HG03565 (cell line): ENCODE results near the gene RNH1.

Source experiments
- ATAC-seq: cut with Tn5 transposase; IDR thresholded peaks from one replicate; pipeline ENCODE4 v1.9.1; 2021; ENCODE audit warnings: mild to moderate bottlenecking, moderate library complexity; ENCODE audit not compliant: unreplicated experiment

Gene RNH1

DNA sequence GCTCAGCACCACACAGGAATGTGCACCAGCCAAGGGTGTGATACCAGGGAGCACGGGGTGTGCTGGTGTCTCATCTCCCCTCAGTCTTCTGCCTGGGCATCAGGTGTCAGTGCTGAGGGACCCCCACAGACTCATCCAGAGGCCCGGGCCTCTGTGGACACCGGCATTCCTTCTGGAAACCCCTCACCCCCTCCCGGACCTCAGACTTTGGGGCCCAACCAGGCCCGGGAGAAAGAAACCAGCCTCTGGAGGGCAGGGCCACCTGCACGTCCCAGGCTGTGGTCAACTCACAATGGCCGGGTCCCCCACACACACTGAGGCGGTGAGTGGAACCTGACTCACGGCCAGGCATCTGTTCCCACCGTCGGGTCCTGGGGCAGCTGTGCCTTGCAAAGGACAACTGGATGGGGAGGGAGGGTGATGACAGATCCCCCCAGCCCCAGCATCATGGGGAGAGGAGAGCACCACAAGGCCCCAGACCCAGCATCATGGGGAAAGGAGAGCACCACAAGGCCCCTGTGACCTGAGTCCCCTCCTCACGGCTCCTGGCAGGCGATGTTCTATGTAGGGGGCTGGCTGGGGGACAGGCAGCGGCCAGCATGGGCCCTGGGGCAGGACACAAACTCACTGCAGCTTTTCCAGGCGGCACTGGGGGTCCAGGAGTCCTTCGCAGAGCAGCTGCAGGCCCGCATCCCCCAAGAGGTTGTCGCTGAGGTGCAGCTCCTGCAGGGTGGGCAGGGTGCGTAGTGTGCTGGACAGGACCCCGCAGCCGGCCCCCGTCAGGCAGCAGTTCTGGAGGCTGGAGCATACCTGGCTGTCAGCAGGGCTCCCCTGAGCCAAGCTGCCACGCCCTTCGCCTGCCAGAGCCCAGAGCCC lies 7.6 kb downstream of the RNH1 start:
- no peak for ATAC-seq

DNA sequence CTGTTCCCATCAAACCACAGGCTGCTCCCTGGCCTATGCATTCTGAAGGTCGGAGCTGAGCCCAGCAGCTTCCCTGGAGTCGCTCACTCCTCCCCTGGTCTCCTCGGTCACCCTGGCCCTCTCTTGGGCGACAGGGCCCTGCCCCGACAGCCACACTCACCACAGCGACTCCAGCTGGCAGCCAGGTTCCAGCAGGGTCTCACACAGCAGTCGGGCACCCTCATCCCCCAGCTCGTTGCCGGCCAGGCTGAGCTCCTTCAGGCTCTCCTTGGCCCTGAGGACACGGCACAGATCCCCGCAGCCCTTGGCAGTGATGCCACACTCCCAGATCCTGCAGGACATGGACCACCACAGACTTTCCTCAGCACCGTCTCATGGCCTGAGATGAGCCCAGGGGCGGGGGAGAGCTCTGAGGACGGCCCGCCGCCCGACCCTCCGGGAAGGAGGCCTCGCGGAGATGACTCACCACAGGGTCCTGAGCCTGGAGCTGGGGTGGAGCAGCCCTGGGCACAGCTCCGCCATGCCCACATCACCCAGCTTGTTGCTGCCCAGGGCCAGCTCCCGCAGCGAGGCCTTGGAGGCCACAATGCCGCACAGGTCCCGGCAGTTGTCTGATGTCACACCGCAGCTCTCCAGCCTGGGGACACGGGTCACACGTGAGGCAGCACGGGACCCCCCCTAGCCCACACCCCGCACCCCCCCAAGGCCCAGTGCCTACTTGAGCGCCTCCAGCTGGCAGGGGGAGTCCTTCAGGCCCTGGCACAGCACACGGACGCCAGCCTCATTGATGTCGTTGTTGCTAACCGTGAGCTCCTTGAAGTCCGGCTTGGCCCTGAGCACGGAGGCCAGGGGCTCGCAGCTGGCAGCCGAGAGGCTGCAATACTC lies 8.5 kb downstream of the RNH1 start:
- ATAC-seq: no peak

DNA sequence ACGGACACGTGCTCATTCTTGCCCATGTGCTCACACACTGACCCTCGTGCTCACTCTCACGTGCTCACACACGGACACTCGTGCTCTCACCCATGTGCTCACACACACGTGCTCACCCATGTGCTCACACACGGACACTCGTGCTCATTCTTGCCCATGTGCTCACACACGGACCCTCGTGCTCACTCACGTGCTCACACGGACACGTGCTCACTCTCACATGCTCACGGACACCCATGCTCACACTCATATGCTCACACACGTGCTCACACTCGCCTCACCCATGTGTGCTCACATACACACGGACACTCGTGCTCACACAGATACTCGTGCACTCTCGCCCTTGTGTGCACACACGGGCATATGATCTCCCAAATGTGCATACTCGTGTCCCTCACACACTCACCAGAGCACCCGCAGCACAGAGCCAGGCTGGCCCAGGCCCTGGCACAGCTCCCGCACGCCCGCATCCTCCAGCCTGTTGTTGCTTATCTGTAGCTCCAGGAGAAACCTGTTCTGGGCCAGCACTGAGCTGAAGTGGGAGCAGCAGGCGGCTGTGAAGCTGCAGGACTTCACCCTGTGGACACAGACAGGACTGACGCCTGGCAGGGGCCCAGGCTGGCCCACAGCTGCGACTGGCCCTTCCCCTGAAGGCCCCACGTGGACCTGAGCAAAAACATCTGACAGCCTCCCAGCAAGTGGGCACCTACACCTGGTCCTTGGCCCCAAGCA lies 9.3 kb downstream of the RNH1 start:
- no peak for ATAC-seq

DNA sequence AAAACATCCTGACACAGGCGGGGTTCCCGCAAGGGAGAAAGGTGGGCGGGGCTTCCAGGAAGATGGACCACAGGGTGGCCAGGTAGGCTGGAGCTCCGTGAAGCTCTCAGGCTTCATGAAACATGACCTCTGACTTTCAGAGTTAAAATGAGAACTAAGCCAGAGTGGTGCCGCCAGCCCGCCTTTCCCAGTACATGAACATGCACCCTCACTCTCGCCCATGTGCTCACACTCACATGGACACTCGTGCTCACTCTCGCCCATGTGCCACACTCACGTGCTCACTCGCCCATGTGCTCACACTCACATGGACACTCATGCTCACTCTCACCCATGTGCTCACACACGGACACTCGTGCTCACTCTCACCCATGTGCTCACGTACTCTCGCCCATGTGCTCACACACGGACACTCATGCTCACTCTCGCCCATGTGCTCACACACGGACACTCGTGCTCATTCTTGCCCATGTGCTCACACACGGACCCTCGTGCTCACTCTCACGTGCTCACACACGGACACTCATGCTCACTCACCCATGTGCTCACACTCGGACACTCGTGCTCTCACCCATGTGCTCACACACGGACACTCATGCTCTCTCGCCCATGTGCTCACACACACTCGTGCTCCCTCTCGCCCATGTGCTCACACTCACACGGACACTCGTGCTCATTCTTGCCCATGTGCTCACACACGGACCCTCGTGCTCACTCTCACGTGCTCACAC lies 10.0 kb downstream of the RNH1 start:
- ATAC-seq: no peak

DNA sequence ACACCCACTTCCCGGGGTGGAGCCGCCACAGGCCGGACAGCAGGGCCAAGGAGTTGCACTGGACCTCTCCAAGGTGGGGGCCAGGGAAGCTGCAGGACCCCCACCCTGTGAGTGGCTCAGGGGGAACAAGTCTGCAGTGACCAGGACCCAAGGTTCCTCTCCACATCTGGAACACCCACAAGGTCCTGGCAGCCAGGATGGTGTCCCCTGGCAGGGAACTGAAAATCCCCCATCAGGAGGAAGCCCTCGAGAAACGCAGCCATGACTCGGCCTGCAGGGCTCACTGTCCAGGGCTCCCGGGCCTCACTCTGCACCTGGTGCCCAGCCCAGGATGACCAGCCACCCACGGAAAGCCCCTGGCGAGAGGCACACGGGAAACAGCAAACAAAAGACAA lies 11.5 kb downstream of the RNH1 start:
- ATAC-seq: no peak

DNA sequence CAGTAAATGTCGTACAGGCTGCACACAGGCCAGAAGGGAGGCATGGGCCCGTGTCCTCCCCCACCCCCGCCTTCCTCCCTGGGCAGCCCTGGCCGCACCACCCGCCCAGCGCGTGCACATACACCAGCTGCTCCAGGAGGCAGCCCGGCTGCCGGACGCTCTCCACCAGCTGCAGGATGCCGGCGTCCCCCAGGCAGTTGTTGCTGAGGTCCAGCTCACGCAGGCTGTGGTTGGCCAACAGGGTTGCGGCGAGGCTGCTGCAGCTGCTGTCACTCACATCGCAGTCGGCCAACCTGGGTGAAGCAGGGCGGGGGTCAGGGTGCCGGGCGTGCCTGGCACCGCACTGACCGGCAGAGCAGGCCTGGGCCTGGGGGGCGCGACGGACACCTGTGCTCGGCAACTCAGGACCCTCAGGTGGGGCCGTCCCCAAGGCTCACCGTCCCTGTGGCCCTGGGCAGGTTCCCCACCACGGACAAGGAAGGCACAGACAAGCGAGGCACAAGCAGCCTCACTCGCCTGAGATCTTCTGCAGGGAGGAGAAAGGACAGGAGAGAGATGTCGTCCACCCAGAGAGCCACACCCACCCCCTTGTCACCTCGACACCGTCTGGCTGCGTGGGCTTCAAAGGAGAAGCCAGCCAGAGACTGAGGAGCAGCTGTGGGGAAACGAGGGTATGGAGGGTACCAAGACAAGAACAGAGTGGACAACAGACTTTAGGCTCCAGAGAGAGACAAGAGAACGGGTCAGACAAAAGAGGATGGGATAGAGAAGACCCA lies 12.1 kb downstream of the RNH1 start:
- ATAC-seq: no peak

DNA sequence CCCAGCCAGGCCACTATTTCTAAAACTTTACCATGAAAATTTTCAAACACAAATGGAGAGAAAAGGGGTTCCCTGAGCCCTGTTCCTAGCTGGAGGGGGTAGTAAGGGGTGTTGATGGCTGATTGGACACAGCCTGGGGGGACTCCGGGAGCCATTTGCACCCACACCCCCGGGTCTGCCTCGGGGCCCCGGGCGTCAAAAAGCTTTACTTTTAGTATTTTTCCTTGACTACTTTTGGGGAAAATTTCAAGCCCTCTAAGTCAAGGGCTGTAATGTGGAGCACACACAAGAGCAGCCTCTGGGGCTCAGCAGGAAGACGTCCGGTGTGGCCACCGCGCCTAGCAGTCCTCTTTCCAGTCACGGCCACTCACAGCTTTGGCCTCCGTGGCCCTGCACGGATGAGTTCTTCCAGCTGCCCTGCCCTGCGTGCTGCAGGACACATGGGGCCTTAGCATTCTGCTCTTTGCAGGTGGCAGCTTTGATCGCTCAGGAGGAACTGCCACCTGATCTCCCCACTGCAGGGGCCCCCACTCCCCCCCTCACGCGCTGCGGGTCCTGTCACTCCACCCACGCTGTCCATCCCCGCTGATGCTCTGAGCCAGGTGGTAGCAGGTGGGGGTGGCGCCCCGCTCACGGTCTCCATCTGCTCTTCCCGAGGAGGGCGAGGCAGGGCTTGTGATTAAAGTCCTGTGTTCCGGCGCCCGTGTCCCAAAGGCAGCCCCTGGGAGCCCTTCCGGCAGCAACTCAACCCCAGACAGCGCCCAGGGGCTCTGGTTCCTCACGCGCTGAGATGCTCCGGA lies 14.4 kb downstream of the RNH1 start:
- ATAC-seq: no peak

DNA sequence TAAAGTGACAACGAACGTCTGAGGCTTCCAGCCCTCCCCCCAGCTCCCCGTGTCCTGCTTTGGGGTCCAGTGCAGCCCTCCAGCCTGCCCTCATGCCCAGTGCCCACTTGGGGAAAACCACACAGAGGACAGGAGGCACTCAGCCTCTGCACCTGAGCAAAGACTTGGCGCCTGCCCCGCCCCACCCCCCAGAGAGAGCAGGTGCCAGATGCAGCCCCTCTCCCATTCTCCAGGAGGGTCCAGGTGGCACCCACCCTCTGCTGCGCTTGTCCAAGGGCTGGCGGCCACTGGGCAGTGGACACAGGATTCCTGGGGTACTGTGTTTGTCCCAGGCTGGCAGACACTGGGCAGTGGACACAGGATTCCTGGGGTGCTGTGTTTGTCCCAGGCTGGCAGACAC lies 15.7 kb downstream of the RNH1 start:
- ATAC-seq: no peak

DNA sequence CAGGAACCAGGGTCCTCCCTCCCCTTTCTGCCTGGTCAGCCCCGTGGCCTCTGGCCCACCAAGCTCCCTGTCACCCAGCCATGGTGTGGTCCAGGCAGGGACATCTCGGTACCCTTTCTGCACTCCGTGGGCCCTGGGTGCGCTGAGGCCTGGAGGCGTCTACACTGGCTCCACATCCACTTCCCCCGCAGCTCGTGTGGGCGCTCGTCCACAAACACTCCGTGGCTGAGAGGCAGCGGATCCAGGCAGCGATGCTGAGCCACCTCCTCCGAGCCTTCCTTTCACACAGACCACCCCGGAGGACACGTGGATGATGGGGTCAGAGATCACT lies 16.1 kb downstream of the RNH1 start:
- no peak for ATAC-seq

DNA sequence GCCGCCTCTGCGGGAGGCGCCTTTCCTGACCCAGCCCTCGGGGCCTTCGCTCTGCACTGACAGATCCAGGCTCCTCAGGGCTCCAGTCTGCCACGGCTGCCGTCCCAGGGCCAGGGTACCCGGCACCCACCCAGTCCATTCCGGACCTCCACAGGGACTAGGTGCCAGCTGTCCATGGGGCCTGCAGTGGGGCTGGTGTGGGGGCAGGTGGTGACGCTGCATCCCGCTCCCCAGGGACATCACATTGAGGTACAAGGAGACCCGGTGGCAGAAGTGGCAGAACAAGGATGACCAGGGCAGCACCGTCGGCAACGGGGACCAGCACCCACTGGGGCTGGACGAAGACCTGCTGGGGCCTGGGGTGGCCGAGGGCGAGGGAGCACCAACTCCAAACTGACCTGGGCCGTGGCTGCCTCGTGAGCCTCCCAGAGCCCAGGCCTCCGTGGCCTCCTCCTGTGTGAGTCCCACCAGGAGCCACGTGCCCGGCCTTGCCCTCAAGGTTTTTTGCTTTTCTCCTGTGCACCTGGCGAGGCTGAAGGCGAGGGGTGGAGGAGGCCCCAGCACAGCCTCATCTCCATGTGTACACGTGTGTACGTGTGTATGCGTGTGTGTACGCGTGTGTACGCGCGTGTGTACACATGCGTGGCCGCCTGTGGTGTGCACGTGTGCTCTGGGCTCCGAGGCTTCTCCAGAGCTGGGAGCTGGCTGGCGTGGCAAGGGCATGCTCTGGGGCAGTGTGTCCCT lies 16.7 kb downstream of the RNH1 start:
- ATAC-seq: no peak

DNA sequence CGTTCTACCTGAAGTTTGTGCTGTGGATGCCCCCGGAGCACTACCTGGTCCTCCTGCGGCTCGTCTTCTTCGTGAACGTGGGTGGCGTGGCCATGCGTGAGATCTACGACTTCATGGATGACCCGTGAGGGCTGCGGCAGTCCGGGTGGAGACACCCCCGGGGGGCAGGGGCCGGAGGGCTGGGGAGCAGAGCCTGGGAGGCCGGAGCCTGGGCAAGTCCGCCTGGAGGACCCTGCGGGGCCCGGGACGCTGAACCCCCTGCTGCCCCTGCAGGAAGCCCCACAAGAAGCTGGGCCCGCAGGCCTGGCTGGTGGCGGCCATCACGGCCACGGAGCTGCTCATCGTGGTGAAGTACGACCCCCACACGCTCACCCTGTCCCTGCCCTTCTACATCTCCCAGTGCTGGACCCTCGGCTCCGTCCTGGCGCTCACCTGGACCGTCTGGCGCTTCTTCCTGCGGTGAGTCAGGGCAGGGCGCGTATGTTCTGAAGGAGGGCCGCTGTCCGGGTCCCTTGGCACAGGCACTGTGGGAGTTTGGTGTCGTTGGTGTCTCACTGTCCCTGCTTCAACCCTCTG lies 17.3 kb downstream of the RNH1 start:
- ATAC-seq: no peak

DNA sequence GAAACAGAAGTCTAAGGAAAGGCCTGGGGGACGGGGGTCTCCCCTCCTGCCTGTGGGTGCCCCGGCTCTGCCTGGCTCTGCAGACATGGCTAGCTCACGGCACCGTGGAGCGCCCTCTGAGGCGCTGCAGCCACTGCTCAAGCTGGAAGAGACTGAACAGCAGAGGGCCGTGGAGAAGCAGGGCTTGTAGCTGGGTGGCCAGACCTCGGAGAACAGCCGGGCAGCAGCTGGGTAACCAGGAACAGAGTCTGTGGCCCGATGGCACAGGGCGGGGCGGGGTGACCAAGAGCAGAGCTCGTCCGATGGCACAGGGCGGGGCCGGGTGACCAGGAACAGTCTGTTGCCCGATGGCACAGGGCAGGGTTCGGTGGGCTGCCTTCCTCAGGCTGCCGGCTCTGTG lies 18.1 kb downstream of the RNH1 start:
- no peak for ATAC-seq

DNA sequence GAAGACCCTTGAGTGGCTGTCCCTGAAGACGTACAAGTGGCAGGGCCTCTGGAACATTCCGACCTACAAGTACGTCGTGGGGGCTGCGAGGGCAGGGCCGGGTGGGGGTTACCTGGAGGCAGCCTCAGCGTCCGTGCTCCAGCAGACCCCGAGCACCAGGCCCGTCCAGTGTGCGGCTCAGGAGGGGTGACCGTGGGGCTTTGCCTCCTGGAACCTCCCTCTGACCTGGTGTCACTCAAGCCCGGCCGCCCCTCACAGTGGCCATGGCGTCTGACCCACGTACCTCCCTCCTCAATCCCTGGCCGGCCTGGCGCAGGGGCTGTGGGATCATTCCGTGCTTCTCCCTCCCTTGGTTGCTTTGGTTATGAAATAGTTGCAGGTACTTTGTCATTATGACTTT lies 18.5 kb downstream of the RNH1 start:
- ATAC-seq: no peak

DNA sequence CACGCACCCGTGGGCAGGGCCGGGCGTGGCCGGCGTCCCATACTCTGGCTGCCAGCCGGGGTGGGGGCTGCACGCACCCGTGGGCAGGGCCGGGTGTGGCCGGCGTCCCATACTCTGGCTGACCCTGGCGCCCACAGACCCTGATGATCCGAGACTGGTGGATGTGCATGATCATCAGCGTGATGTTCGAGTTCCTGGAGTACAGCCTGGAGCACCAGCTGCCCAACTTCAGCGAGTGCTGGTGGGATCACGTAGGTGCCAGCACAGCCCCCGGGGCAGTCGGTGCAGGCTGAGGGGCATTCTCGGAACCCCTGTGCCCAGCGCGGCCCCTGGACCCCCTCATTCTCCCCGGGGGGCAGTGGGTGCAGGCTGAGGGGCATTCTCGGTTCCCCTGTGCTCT lies 19.0 kb downstream of the RNH1 start:
- ATAC-seq: no peak

DNA sequence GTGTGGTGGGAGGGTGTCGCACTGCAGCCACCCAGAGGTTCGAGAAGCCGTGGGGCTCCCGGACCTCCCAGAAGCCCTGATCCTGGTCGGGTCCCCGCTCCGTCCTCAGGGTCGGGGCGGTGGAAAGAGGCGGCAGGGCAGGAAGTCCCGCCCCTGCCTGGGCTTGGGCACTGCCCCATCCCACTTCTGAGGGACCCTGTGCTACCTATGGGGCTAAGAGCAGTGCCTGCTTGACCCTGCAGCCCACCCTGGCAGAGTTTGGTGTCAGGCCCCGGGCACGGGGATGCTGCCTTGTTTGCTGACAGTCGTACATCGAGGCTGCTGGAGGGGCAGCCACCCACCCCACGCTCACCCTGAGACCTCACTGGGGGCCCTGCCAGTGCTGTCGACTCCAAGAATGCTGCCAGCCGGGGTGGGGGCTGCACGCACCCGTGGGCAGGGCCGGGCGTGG lies 19.4 kb downstream of the RNH1 start:
- no peak for ATAC-seq

DNA sequence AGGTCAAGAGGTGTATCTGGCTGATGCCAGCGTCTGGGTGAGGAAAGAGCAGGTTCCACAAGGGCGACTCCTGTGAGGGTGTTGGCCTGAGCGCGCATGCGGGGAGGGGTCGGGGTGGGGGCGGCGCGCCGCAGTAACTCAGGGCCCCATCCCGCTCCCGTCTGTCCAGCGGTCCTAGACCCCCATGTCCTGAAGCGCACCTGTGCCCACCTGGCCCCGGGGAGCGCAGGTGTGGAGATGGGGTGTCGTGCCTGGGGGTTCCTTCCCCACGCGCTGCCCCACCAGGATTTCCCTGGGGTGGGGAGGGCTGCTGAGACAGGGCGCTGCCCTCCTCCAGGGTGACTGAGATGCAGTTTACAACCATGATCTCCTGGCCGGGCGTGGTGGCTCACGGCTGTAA lies 20.9 kb downstream of the RNH1 start:
- no peak for ATAC-seq

DNA sequence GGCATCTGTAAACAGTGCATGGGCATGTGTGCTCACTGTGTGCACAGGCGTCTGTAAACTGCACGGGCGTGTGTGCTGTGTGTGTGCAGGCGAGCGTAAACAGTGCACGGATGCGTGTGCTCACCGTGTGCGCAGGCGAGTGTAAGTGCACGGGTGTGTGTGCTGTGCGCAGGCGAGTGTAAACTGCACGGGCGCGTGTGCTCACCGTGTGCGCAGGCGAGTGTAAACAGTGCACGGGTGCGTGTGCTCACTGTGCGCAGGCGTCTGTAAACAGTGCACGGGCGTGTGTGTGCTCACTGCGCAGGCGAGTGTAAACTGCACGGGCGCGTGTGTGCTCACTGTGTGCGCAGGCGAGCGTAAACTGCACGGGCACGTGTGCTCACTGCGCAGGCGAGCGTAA lies 22.4 kb downstream of the RNH1 start:
- no peak for ATAC-seq

DNA sequence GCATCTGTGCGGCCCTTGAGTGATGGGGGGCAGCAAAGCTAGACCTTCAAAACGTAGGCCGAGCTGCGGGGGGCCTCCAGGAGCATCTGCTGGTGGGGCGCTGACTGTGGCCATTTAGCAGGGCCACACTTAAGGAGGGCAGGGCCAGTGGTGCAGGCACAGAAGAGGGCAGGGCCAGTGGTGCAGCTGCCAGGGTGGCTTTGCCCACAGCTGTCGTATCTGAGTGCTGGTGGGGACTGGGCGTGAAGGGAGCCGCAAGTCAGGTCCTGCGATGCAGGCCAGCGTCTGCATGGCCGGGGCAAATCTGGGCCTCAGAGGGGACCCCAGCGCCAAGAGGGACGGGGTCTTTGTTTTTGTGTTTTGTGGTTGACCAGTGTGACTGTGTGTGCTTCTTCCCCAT lies 27.7 kb downstream of the RNH1 start:
- ATAC-seq: no peak
